ENCODE results near the gene LMNA.
"Not testable (repeated sequence)": the region's sequence is repeated elsewhere in the genome, so short reads cannot be mapped to it uniquely, and the experiment has no call there.

Gene LMNA

DNA sequence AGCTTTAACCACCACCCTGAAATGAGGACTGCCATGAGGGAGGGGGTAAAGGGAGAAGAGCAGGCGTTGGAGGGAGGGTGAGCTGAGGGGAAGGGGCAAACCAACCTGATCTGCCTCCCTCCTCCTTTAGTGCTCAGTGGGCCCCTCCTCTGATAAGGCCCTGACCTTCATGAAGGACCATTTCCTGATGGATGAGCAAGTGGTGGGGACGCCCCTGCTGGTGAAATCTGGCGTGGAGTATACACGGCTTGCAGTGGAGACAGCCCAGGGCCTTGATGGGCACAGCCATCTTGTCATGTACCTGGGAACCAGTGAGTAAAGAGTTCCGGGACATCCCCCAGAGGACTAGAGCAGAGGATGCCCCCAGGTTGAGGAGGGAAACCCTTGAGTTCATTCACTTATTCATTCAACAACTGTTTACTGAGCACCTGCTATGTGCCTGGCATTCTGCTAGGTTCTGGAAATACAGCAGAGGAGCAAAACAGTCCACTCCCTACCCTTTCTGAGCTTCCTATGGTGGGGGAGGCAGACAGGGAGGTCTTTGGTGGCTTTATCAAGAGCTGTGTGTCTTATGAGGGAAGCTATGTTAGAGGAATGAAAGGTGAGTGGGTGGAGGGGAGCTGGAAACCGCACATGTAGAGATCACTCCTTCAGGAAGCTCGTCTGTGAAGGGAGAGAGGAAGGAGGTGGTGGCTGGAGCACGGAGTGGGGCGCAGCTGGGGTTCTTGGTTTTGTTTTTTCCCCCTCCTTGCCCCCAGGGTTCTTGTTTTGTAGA, 58.4 kb downstream of the LMNA start:
- DNase-seq = no peak

DNA sequence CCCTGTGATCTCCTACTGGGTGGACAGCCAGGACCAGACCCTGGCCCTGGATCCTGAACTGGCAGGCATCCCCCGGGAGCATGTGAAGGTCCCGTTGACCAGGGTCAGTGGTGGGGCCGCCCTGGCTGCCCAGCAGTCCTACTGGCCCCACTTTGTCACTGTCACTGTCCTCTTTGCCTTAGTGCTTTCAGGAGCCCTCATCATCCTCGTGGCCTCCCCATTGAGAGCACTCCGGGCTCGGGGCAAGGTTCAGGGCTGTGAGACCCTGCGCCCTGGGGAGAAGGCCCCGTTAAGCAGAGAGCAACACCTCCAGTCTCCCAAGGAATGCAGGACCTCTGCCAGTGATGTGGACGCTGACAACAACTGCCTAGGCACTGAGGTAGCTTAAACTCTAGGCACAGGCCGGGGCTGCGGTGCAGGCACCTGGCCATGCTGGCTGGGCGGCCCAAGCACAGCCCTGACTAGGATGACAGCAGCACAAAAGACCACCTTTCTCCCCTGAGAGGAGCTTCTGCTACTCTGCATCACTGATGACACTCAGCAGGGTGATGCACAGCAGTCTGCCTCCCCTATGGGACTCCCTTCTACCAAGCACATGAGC, 62.2 kb downstream of the LMNA start:
- DNase-seq = no peak

DNA sequence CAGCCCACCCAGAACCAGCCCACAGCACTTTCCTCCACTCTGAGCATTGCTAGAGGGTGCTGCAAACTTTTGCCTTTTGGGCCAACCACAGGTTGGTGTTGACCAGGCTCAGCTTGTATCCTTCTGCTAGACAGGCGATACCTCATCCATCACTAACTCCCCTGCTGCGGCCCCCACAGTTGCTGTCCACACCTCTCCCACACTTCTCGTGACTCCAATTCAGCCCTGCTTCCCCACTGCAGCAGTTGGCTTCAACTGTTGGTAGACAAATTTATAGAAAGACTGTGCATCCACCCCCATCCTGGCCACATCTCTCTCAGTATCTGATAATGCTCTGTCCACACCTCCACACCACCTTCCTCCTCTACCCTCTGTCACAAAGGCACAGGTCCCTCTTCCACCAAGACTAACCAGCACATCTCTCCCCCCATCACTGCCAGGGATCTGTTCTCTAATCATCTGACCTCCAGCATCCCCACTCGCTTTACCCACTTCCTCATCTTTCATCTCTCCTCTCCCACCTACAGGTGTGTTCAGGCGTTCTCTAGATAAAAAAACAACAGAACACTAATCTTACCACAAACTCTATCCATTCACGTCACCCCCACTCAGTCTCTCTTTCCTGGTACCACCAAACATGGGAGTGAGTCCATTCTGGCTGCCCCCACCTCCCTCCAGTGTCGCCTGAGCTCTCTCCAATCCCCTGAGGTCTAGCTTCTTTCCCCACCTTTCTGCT, 63.6 kb downstream of the LMNA start:
- peak; percentile 3 for DNase-seq

DNA sequence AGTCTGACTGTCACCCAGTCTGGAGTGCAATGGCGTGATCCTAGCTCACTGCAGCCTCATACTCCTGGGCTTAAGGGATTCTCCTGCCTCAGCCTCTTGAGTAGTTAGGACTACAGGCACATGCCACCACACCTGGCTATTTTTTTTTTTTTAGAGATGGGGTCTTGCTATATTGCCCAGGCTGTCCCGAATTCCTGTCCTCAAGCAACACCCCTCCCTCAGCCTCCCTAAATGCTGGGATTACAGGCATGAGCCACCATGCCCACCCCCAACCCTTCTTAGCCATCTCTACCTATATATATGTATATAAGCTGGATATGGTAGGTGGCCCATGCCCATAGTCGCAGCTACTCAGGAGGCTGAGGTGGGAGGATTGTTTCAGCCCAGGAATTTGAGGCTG, 66.0 kb downstream of the LMNA start:
- DNase-seq = no peak

GRCh38 chr1:156181391-156181924, 66.9 kb downstream of the LMNA start:
- DNase-seq = not testable (repeated sequence)

DNA sequence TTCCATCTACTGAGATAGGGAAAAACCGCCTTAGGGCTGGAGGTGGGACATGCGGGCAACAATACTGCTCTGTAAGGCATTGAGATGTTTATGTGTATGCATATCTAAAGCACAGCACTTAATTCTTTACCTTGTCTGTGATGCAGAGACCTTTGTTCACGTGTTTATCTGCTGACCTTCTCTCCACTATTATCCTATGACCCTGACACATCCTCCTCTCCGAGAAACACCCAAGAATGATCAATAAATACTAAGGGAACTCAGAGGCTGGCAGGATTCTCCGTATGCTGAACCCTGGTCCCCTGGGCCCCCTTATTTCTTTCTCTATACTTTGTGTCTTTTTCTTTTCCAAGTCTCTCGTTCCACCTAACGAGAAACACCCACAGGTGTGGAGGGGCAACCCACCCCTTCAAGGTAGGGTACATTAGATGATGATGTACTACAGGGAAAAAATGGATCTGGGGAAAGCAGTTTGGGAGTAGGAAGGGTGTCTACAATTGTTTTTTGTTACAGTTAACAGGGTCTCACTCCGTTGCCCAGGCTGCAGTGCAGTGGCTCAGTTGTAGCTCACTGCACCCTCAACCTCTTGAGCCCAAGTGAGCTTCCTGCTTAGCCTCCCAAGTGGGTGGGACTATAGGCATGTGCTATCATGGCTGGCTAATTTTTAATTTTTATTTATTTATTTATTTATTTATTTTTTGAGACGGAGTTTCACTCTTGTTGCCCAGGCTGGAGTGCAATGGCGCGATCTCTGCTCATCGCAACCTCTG, 67.7 kb downstream of the LMNA start:
- DNase-seq = not testable (repeated sequence)

DNA sequence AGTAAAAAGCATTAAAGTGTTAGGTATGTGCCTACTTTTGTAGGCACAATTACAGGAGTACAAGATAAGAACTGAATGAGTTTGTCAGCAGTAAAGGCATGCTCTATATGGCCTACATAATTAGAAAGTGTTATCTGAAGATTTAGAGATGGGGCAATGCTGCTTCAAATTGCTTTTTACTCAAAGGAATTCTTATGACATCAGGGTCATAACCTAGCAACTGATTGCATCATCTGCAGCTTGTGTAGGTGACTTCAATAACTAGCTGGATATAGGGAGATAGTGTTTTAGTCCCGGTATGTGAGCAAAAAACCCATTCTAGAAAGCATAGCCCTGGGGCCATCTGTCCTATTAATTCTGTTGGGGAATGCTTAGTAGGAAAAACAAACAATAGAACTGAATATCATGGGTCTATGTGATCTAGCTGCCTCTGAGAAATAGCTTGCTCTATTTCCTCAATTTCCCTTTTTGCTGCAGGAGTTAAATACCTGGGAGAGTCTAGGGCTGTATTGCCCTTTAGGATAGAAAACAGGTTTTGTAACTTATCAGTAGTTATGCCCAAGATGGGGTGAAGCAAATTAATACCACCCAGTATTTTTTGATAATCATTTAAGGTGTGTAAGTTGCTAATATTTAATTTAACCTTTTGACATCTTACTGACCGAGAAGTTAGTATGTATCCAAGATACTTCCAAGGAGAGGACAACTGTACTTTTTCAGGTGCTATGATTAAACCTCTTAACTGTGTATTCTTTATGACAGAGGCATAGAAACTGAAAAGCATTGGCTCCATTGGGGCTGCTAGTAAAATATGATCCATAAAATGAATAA, 72.1 kb downstream of the LMNA start:
- not testable (repeated sequence) for DNase-seq

Data from CD4-positive, alpha-beta T cell treated with Interferon gamma for 1 hour (primary cell).